Measurements from ENCODE around the gene SRGN. TPM values are rescaled to one million over a fixed set of nuclear protein-coding genes. Genes with fewer than 3 reads are reported as not detected.

The SRGN gene
- total and polyA plus RNA-seq, 2 donors, result 290 to 549 TPM

DNA sequence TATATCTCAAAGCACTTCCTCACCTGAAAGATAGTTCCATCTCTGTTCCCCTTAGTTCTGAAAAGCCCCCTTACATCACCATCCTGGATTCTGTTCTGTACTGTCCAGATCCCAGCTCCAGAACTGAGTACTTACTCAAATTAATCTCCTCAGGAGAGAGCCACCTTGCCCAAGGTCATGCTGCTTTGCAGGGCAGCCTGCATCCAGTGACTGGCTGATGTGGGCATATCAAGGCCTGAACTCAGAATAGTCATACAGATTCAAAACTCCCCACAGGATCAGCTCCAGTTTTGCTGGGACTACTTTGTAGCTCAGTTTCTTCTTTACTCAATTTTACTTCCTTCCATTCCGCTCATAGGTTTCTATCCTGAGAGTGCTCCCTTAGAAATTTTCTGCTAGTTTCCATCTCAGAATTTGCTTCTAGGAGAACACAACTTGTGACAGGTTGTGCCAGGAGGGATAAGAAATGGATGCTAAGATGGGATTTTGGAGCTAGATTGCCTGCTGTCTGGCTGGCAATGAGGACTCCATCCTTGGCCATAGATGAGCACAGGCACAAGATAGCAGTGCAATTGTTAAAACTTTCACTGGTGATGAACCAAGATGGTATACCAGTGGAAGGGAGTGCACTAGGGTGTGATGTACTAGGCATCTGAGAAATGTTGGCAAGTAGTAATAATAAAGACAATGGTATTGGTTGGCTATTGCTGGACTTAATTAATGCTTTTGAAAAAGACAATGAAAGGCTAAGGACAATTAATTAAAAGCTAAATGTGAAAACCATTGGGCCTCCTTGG lies 17.3 kb downstream of the SRGN start:
- WGBS, result 96% methylated on average over 1 of the region's 1 CpG
- Histone ChIP-seq H3K27me3 (ENCODE audit: control insufficient read depth in 2 of 2, insufficient read depth in 1 of 2, low read length in 1 of 2) (no peaks in the 10 kb centered on the region), H3K36me3 (ENCODE audit: control insufficient read depth in 2 of 2, insufficient read depth in 2 of 2, low read length in 1 of 2) (peaks cover 15 to 20% of the 10 kb centered on the region in 2 donors), H3K27ac (ENCODE audit: low read depth in 1 of 2, low read length in 1 of 2) (no peak overlapping the region), H3K9me3 (ENCODE audit: control insufficient read depth in 2 of 2, insufficient read depth in 1 of 2, low read length in 1 of 2) (no peaks in the 10 kb centered on the region), H3K4me3 (ENCODE audit: low read length in 2 of 2) (no peak overlapping the region), H3K4me1 (ENCODE audit: control insufficient read depth in 2 of 2, insufficient read depth in 2 of 2, low read length in 2 of 2) (no peaks in the 10 kb centered on the region)
- DNase-seq (ENCODE audit: low read depth in 6 of 9, low spot score in 9 of 9), result no peak

DNA sequence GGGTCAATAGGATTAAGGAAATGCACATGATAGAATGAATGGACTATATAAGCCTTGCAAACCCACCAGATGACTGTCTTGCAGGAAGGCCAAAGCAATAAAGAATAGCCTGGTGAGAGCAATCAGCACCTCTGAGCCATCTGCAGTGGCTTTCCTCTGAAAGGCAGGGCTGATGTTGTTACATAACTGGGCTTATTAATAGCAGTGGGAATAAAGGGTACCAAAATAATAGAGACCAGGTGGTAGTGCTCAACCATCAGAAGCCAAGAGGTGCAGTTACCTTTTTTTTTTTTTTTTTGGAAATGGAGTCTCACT lies 19.2 kb downstream of the SRGN start:
- Histone ChIP-seq H3K27ac (ENCODE audit: low read depth in 1 of 2, low read length in 1 of 2) (no peak overlapping the region), H3K9me3 (ENCODE audit: control insufficient read depth in 2 of 2, insufficient read depth in 1 of 2, low read length in 1 of 2) (no peaks in the 10 kb centered on the region), H3K27me3 (ENCODE audit: control insufficient read depth in 2 of 2, insufficient read depth in 1 of 2, low read length in 1 of 2) (no peaks in the 10 kb centered on the region), H3K4me3 (ENCODE audit: low read length in 2 of 2) (no peak overlapping the region), H3K36me3 (ENCODE audit: control insufficient read depth in 2 of 2, insufficient read depth in 2 of 2, low read length in 1 of 2) (peaks cover 11 to 15% of the 10 kb centered on the region in 2 donors), H3K4me1 (ENCODE audit: control insufficient read depth in 2 of 2, insufficient read depth in 2 of 2, low read length in 2 of 2) (no peaks in the 10 kb centered on the region)
- DNase-seq (ENCODE audit: low read depth in 6 of 9, low spot score in 9 of 9), result no peak

DNA sequence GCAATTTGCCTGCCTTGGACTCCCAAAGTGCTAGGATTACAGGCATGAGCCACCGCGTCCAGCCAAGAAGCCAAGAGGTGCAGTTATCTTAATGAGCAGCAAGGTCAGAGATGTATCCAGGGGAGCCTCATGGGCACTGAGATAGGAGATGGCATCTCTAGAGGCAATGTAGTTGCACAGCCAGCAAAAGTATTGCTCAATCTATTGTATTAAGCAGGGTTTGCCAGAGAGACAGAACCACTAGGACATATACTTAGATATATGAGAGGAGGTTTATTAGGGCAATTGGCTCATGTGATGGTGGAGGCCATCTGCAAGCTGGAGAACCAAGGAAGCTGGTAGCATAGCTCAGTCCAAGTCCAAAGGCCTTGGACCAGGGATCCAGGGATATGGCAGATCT lies 19.8 kb downstream of the SRGN start:
- H3K4me3 ChIP-seq (ENCODE audit: low read length in 2 of 2), result no peak overlapping the region
- no peaks in the 10 kb centered on the region for H3K9me3 ChIP-seq (ENCODE audit: control insufficient read depth in 2 of 2, insufficient read depth in 1 of 2, low read length in 1 of 2)
- no peak for DNase-seq (ENCODE audit: low read depth in 6 of 9, low spot score in 9 of 9)
- no peaks in the 10 kb centered on the region for H3K4me1 ChIP-seq (ENCODE audit: control insufficient read depth in 2 of 2, insufficient read depth in 2 of 2, low read length in 2 of 2)
- 98% methylated on average over 2 of the region's 2 CpGs for WGBS
- H3K27me3 ChIP-seq (ENCODE audit: control insufficient read depth in 2 of 2, insufficient read depth in 1 of 2, low read length in 1 of 2), result no peaks in the 10 kb centered on the region
- peaks cover 11 to 13% of the 10 kb centered on the region in 2 donors for H3K36me3 ChIP-seq (ENCODE audit: control insufficient read depth in 2 of 2, insufficient read depth in 2 of 2, low read length in 1 of 2)
- H3K27ac ChIP-seq (ENCODE audit: low read depth in 1 of 2, low read length in 1 of 2), result no peak overlapping the region

DNA sequence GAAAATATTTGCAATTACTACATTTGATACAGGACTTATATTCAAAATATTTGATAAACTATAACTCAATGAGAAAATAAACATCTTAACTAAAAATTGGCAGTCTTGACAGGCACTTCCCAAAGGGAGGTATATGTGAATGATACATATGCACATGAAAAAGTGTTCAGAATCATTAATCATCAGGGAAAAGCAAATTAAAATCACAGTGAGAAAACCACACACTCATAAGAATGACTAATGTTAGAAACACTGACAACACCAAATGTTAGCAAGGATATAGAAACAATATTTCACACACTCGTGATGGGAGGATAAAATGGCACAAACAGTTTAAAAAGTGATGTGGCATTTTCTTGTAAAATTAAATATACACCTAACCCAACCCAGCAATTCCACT lies 32.0 kb downstream of the SRGN start:
- WGBS, result 89% methylated on average over 1 of the region's 1 CpG
- Histone ChIP-seq H3K27ac (ENCODE audit: low read depth in 1 of 2, low read length in 1 of 2) (no peak overlapping the region), H3K4me1 (ENCODE audit: control insufficient read depth in 2 of 2, insufficient read depth in 2 of 2, low read length in 2 of 2) (no peaks in the 10 kb centered on the region), H3K9me3 (ENCODE audit: control insufficient read depth in 2 of 2, insufficient read depth in 1 of 2, low read length in 1 of 2) (no peaks in the 10 kb centered on the region), H3K36me3 (ENCODE audit: control insufficient read depth in 2 of 2, insufficient read depth in 2 of 2, low read length in 1 of 2) (no peaks in the 10 kb centered on the region), H3K4me3 (ENCODE audit: low read length in 2 of 2) (no peak overlapping the region), H3K27me3 (ENCODE audit: control insufficient read depth in 2 of 2, insufficient read depth in 1 of 2, low read length in 1 of 2) (no peaks in the 10 kb centered on the region)
- no peak for DNase-seq (ENCODE audit: low read depth in 6 of 9, low spot score in 9 of 9)

DNA sequence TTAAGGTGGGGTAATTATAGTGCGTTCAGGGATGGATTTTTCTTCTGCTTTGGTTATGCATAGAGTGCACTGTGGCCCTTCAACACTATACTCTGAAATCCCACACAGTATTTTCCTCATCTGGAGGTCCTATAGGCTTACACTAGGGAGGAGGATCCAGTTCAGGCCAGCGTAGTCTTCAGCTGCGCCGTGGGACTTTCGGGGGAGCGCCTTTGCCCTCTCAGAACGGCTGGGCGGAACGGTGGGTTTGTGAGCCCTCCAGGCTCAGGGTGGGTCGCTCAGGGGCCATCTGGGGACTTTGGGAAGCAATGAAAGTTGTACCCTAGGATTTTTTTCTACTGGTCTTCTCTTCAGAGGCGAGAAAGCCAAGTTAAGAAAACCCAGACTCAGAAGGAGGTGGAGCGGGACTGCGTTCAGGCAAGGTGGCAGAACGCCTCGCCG lies 35.4 kb downstream of the SRGN start:
- H3K36me3 ChIP-seq (ENCODE audit: control insufficient read depth in 2 of 2, insufficient read depth in 2 of 2, low read length in 1 of 2), result no peaks in the 10 kb centered on the region
- H3K4me1 ChIP-seq (ENCODE audit: control insufficient read depth in 2 of 2, insufficient read depth in 2 of 2, low read length in 2 of 2), result peaks cover 0 to 3% of the 10 kb centered on the region in 2 donors
- no peaks in the 10 kb centered on the region for H3K27me3 ChIP-seq (ENCODE audit: control insufficient read depth in 2 of 2, insufficient read depth in 1 of 2, low read length in 1 of 2)
- peak in 1 of 9 donors; percentile 13 for DNase-seq (ENCODE audit: low read depth in 6 of 9, low spot score in 9 of 9)
- H3K27ac ChIP-seq (ENCODE audit: low read depth in 1 of 2, low read length in 1 of 2), result peak overlapping the region; percentile 95
- H3K4me3 ChIP-seq (ENCODE audit: low read length in 2 of 2), result peak overlapping the region; percentile 90 to 97
- no peaks in the 10 kb centered on the region for H3K9me3 ChIP-seq (ENCODE audit: control insufficient read depth in 2 of 2, insufficient read depth in 1 of 2, low read length in 1 of 2)
- WGBS, result 1% methylated on average over 16 of the region's 16 CpGs

DNA sequence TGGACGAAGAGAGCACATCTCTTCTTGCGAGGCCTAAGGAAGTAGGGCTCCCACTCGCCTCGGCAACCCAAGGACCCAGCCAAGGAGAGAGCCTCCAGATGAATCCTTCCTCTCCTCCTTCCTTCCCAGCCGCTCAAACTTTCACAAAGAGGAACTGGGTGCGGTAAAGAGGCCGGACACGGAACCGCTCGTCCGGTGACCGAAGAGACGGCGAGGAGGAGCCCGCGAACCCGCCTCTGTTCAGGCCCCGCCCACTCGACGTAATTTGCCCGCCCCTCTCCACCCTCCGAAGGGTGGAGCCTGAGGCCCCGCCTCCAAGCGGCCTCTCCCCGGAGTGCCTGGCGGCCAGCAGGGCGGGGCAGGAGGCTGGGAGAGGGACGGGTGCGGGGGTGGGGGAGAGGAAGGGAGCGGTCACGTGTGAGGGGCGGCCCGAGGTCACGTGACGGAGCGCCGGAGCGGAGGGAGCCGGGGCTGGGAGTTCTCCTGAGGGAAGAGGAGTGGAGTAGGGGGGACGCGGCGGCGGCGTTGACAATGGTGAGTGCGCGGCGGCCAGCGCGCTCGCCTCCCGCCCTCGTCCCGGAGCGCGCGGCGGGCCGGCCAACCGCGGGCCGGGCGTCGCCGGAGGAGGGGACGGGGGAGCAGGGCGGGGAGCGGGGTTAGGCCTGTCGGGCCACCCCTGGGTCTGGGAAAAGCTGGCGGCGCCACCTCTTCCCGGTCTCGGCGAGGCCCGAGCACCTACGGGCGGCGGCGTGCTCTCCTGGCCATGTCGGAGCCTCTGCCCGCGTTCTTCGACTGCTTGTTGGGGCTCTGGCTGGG lies 36.1 kb downstream of the SRGN start, which contains the start of gene VPS26A:
Gene VPS26A (plus strand): TSS at position 432 of the 816 bp plus-strand sequence. CDS start 100 bp downstream, at position 532.
- H3K27ac ChIP-seq (ENCODE audit: low read depth in 1 of 2, low read length in 1 of 2), result peak within 1 kb of the TSS; percentile 95
- no peaks in the 10 kb centered on the region for H3K36me3 ChIP-seq (ENCODE audit: control insufficient read depth in 2 of 2, insufficient read depth in 2 of 2, low read length in 1 of 2)
- H3K4me1 ChIP-seq (ENCODE audit: control insufficient read depth in 2 of 2, insufficient read depth in 2 of 2, low read length in 2 of 2), result peaks cover 0 to 3% of the 10 kb centered on the region in 2 donors
- H3K27me3 ChIP-seq (ENCODE audit: control insufficient read depth in 2 of 2, insufficient read depth in 1 of 2, low read length in 1 of 2), result no peaks in the 10 kb centered on the region
- peak within 1 kb of the TSS; percentile 90 to 97 for H3K4me3 ChIP-seq (ENCODE audit: low read length in 2 of 2)
- DNase-seq (ENCODE audit: low read depth in 6 of 9, low spot score in 9 of 9), result peak; percentile 88 to 99 (median 97)
- H3K9me3 ChIP-seq (ENCODE audit: control insufficient read depth in 2 of 2, insufficient read depth in 1 of 2, low read length in 1 of 2), result no peaks in the 10 kb centered on the region
- WGBS, result under 1% methylated on average over 82 of the region's 82 CpGs

DNA sequence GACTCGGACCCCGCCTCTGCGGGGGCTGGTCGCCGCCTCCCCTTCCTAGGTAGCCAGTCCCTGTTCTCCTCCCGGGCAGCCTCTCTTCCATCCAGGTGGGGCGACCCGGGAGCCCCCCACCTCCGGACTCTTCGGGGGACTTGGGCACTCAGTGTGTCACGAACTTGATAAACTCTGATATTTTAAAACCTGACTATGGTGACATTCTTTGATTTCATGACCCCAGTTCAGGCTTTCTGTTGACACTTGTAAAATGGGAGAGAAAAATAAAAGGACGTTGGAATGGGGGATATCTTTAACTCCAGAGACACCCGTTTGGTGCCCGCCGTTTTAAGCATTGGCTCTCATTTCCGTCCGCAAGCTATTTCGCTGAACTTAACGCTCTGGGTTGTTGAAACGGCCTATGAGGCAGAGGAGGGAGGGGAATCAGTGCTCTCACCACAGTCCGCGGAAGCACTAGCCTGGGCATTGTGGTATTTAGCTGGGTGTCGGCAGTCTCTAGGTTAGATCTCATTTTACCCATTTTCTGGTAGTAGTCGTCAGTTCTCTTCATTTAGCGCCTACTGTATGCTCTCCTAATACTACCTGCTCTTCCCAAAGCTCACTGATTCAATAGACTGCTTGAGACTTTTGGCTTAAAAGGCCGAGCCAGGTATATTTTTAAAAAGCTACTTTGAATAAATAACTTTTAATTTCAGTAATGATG lies 36.8 kb downstream of the SRGN start:
- 1% methylated on average over 26 of the region's 26 CpGs for WGBS
- peaks cover 0 to 3% of the 10 kb centered on the region in 2 donors for H3K4me1 ChIP-seq (ENCODE audit: control insufficient read depth in 2 of 2, insufficient read depth in 2 of 2, low read length in 2 of 2)
- no peaks in the 10 kb centered on the region for H3K9me3 ChIP-seq (ENCODE audit: control insufficient read depth in 2 of 2, insufficient read depth in 1 of 2, low read length in 1 of 2)
- no peaks in the 10 kb centered on the region for H3K27me3 ChIP-seq (ENCODE audit: control insufficient read depth in 2 of 2, insufficient read depth in 1 of 2, low read length in 1 of 2)
- peak; percentile 20 to 72 (median 31) for DNase-seq (ENCODE audit: low read depth in 6 of 9, low spot score in 9 of 9)
- H3K27ac ChIP-seq (ENCODE audit: low read depth in 1 of 2, low read length in 1 of 2), result peak overlapping the region; percentile 80 to 93
- no peaks in the 10 kb centered on the region for H3K36me3 ChIP-seq (ENCODE audit: control insufficient read depth in 2 of 2, insufficient read depth in 2 of 2, low read length in 1 of 2)
- peak overlapping the region; percentile 90 to 97 for H3K4me3 ChIP-seq (ENCODE audit: low read length in 2 of 2)

DNA sequence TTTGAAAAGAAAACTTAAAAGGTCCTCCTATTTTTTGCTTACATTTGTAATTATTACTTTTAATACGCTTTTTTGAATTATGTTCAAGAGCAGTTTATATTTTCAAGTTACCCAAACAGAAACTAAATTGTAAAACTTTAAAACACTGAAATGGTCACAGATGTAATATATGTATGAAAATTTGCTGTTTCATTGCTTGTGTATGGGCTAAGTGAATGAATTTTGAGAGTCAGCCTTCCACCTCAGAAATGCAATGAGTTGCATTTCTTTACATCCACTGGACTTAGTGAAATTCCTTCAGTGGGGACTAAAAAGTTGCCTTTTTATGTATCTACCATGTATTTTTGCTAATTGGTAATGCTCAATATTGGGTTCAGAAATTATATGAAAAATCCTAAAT lies 37.7 kb downstream of the SRGN start:
- Histone ChIP-seq H3K4me1 (ENCODE audit: control insufficient read depth in 2 of 2, insufficient read depth in 2 of 2, low read length in 2 of 2) (peaks cover 3% of the 10 kb centered on the region in 2 donors), H3K9me3 (ENCODE audit: control insufficient read depth in 2 of 2, insufficient read depth in 1 of 2, low read length in 1 of 2) (no peaks in the 10 kb centered on the region), H3K27ac (ENCODE audit: low read depth in 1 of 2, low read length in 1 of 2) (no peak overlapping the region), H3K27me3 (ENCODE audit: control insufficient read depth in 2 of 2, insufficient read depth in 1 of 2, low read length in 1 of 2) (no peaks in the 10 kb centered on the region), H3K36me3 (ENCODE audit: control insufficient read depth in 2 of 2, insufficient read depth in 2 of 2, low read length in 1 of 2) (no peaks in the 10 kb centered on the region), H3K4me3 (ENCODE audit: low read length in 2 of 2) (no peak overlapping the region)
- no peak for DNase-seq (ENCODE audit: low read depth in 6 of 9, low spot score in 9 of 9)
- WGBS, result 93% methylated on average over 1 of the region's 1 CpG
